Activated T-helper 1 cell treated with anti-CD3 and anti-CD28 coated beads, Interleukin-2, amount 50 U/mL, for 16 hours (primary cell): Measurements from ENCODE around the gene ARHGEF1.
"Not testable (repeated sequence)": the region's sequence is repeated elsewhere in the genome, so short reads cannot be mapped to it uniquely, and the experiment has no call there.

ENCODE experiments used
- DNase-seq, 2 donors: peaks; one replicate each; pipeline ENCODE4 v3.0.0-alpha.2; 2020; ENCODE audit warnings: low read depth in 1 of 2, low spot score in 1 of 2

ARHGEF1 gene

DNA sequence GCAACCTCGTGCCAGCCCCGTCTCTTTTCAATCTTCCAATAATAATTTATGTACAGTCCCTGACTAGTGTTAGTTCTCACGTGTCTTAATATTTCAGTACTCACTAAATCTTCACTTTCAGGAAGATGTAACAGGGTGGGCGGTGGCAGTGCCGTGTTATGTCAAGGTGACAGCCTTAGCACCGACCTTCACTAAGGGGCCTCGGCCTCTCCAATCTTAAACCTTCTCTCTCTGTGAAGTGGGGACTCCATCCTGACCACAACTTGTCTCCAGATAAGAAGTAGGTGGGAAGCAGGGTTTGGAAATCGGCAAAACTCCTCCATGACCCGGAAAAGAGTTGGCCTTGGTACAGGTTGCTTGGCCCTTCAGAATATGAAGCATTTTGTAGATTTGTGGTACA lies 21.1 kb upstream of the ARHGEF1 start:
- DNase-seq: no peak

DNA sequence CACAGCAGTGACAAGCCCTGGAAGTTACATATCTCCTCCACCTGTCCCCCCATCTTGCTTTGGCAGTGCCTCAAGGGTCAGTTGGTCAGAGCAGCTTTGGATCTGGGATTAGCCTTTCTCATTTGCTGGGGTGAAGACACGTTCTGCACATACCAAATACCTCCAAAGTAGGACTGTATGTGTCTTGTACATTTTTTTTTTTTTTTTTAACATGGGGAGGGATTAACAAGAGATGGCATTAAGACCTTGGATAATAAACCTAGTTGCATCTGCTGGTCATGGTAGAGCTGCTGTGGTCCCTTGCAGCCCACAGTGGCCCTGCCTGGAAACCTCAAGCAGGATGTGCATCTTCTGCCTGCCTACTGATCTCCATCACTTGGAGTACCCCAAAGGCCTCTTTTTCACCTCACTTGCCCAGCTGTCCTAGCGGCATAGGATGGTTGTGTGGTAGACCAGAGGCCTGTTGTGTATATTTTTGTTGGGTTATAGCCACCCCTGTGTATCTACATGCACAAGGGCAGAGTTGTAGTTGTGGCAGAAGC lies 20.5 kb upstream of the ARHGEF1 start:
- no peak for DNase-seq

DNA sequence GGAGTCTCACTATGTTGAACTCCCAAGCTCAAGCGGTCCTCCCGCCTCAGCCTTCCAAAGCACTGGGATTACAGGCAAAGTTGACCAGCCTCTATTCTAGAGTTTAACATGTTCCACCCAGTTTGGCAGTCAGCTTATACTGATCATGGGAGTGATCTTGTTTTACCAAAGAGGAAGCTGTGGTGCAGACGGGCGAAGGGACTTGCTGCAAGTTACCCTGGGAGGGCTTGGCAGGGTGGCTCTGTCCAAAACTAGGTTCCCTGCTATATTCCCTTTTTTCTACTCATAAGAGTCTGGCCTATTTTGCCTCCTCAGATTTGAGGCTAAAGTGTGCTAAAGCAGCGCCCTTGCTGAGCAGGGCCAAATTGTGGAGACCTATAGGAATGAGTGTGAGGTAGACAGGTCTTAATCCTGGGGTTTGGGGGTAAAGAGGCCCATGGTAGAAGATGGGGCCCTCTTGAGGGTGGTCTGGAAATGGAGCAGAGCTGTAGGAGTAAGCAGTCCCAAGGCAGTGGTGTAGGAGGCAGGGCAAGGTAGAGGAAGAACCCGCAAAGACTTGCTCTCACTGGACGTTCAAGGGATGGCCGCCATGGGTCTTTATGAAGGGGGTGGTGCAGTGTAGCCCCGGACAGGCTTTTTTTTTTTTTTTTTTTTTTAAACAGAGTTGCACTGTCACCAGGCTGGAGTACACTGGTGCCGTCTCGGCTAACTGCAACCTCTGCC lies 19.6 kb upstream of the ARHGEF1 start:
- no peak for DNase-seq

DNA sequence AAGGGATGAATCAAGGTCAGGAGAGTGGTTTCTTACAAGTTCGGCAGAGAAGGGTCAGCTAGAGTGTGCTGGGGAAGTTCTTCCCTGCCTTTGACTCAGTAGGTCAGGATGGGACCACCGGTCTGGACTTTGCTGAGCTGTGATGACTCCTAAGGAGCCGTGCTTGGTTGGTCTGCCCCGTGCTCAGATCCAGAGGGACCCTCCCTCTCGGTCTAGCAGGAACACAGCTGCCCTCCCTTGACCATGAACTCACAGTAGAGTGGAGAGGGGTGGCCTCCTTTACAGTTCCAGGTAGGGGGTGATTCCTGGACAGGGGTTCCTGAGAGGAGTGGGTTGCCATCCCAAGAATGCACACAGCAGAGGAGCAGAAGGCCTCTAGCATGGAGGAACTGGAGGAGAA lies 18.6 kb upstream of the ARHGEF1 start:
- DNase-seq: no peak

DNA sequence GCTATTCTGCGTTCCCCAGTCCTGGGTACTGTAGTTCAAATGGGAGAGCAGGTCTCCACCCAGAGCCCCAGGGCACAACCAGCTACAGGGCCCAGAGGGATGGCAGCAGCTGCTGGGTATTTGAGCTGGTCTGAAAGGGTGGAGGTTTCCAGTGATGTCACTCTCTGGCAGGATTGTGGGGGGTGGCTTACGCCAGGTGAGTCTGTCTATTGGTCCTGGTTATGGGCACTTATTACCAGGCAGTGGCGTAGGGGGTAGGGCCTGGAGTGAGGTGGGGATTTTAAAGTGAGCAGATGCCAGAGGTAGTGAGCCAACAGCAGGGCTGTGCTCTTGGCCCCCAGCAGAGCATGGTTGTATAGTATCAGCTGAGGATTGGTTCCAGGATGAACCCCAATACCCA lies 16.7 kb upstream of the ARHGEF1 start:
- no peak for DNase-seq

DNA sequence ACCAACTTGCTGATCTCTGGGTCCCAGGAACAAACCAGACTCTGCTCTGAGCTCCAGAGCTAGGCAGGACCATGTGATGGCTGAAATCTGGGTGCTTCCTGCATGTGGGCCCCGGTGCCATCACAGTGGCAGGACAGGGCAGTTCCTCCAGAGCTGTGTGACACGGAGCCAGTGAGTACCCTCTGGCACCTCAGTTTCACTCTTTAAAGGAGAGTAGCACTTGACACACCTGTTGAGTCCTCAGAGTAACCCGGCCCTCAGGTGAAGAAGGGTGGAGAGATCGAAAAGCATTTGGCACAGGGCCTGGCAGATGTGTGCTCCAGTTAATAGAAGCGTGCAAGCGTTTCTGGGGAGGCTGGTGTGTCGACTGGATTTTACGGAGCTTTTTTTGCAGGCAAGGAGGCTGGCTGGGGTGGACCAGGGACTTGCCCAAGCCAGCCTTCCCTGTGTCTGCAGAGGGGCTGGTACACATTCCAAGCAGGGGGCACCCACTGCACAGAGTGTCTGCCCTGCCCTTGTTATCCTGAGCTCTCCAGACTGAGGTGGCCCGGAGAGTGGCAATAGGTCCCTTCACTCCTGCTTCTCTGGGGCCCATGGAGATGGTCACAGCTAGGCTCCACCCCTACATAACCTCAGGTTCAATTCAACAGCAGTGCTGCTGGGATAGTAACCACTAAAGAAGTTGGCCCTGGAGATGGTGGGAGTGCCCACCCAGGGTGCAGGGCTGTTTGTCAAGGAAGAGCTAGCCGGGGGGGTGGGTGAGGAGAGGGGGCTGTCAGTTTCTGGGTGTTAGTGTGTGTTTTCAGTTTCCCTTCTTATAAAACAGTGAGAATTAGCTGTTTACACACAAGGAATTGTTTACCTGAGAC lies 14.6 kb upstream of the ARHGEF1 start:
- no peak for DNase-seq

DNA sequence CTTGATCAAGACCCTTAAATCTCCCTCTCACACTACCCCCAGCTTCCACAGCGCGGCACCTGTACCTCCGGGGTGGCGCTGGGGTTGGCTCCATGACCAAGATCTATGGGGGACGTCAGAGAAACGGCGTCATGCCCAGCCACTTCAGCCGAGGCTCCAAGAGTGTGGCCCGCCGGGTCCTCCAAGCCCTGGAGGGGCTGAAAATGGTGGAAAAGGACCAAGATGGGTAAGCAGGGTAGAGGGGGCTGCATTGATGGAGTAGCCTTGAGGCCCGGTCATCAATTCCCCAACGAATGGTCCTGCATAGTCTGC lies 14.0 kb upstream of the ARHGEF1 start:
- no peak for DNase-seq

DNA sequence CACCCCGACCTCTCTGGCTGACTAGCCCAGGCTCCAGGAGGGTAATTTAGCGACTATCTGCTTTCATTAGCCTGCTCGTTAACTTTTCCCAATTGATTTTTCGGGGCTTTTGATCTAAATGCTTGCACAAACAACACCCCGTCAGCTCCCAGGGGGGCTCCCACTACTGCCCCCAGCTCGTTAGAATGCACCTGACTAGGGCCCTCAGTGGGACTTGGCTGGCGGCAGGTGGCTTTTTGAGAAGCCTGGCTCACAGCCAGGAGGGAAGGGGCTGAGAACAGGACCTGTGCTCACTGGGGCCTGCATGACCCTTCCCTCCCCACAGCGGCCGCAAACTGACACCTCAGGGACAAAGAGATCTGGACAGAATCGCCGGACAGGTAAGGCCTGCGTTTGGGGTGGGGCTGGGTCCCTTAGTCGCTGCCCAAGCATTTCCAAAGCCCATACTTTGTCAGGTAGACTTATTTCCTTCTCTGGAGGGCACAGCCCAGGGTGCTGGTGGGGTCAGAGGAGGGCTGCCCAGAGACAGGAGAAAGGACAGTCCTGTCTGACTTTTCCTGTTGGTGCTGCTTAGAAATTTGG lies 13.5 kb upstream of the ARHGEF1 start:
- no peak for DNase-seq

DNA sequence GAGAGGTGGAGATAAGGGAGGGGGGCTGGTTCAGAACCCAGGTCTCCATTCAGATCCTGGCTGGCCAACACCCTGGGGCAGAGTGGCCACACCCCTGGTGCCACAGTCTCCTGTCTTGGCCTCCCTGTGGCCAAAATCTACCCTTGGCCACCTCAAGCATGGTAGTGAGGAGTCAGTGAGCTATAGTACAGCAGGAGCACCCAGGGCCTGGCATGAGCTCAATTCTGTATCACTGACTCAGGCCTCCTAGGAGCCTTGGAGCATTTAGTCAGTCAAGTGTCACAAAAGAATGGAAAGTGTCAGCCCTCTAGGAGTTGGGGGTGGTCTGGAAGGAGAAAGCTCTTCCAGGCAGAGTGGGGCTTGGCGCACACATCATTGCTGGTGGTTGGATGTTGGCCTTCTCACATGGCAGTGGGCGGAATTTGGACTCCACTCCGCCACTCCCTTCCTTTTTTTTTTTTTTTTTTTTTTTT lies 12.5 kb upstream of the ARHGEF1 start:
- no peak for DNase-seq

DNA sequence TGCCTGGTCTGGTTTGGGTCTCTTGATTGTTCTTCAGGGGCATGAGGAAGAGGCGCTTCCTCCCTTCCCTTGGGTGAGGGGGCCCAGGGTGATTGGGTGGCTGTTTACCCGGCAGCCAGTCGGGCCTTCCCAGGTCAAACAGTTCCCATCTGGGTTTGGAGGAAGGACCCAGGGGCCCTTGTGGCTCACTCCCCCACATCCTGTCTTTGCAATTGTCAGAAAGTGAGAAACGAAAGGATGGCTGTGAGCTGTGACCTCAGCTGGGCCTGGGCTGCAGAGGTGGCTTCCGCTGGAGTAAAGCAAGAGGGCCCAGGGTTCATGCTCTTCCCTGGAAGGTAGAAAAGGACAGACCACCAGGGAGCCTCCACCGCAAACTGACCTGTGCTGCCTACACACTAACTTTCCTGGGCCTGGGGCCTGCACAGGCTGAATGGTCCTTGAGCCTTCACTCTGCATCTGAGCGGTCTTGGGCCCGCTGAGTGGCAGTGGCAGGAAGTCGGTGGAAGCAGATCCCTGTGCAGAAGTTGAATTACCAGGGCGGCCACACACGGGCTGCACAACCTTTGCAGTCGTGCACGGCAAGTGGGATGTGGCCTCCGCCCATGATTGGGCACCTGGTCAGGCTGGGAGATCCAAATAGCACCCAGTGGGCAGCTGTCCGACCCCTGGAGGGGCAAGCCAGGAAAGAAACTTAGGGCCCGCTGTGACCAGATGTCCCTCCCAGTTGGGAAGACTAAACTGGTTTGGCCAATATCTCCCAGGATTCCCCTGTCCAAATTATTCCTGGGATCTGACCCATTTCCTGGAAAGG lies 11.2 kb upstream of the ARHGEF1 start:
- DNase-seq: peak; percentile 33 to 44

DNA sequence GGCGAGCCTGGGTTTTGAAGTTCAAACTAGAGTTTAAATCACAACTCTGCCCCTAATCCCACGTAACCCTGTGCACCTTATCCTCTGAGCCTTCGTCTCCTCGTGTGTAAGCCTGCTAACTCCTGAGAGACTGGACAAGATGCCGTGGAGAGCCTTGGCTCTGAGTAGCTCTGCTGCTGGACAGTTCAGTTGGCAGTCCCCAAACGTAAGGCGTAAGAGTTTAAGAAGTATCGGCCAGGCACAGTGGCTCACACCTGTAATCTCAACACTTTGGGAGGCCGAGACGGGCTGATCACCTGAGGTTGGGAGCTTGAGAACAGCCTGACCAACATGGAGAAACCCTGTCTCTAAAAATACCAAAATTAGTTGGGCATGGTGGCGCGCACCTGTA lies 10.6 kb upstream of the ARHGEF1 start:
- no peak for DNase-seq

DNA sequence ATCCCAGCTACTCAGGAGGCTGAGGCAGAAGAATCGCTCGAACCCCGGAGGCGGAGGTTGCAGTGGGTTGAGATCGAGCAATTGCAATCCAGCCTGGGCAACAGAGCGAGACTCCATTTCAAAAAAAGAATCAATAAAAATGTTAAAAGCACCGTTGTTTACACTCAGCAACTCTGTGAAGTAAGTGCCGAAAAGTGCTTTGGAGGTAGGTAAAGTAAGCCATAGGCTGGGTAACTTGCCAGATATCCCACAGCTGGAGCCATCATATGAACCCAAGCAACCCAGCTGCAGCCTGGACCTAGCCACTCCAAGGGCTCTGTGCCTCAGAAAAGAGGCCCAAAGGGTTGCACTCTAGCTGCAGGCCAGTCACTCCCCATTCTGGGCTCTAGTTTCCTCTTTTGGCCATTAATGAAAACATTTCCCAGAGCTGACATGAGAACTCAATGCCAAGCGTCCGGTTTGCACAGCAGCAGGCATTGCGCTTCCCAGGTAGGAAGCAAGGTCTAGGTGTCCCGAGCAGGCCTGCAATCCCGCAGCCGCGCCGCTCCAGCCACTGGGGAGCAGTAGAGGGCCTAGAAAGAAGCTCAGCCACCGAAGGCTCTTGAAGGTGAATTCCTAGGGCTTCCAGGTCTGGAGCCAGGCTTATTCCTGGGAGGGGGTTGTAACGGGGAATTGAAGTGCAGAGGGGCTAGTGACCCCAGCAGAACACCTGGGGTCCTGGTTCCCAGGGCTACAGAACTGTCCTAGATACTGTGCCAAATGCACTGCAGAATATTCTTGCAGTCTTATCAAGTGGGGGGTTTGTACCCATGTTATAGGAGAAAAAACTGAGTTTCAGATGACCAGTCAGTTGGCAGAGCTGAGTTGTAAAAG lies 10.0 kb upstream of the ARHGEF1 start:
- DNase-seq: peak; percentile 43 to 49

DNA sequence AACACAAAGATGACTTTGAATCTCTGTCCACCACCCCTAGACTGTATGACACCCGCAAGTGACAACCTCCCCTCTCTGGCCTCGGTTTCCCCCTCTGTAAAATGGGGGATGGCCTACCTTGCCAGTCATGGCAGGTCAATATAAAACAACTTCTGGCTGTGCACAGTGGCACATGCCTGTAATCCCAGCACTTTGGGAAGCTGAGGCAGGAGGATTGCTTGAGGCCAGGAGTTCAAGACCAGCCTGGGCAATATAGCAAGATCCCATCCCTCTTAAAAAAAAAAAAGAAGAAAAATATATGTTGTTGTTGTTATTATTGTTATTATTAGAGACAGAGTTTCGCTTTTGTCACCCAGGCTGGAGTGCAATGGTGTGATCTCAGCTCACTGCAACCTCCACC lies 7.0 kb upstream of the ARHGEF1 start:
- DNase-seq: not testable (repeated sequence)

DNA sequence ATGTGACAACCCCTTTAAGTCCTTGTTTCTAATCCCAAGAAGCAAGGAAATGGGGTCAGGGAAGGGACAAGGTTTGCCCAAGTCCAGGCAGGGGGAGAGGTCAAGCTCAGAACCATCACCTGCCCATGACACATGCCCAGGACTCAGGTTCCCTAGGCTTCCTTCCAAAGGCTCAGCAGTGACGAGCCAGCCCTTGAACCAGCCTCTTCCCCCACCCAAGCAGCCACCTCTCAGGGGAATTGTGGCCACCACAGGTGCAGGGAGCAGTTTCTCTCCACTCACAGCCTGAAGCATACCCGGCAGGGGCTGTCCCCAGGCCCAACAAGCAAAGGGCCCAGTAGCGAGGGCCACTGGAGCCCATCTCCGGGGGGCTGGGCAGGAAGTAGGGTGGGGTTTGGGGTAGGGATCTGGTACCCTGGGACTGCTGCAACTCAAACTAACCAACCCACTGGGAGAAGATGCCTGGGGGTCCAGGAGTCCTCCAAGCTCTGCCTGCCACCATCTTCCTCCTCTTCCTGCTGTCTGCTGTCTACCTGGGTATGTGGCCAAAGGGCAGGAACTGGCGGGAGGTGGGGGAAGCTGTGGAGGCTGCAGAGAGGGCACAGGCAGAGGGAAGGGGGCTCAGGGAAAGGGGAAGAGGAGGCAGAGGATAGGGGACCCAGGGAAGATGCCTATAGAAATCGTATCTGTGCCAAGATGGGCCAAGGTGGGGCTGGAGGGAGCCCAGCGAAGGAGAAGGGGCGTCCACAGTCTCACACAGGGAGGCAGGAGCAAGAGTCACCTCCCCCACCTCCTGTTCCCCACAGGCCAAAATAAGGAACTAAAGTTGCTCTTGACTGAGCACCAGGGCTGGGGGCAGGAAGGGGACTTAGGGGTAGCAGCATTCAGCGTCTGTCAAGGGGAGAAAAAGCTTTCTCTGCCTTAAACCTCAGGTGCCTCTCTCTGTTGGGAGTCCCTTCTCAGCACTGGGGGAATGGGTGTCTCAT lies 5.8 kb upstream of the ARHGEF1 start, which contains the start of gene CD79A:
Gene CD79A (plus strand): TSS at position 433 of the 986 bp plus-strand sequence. CDS start 26 bp downstream, at position 459.
- DNase-seq: no peak

DNA sequence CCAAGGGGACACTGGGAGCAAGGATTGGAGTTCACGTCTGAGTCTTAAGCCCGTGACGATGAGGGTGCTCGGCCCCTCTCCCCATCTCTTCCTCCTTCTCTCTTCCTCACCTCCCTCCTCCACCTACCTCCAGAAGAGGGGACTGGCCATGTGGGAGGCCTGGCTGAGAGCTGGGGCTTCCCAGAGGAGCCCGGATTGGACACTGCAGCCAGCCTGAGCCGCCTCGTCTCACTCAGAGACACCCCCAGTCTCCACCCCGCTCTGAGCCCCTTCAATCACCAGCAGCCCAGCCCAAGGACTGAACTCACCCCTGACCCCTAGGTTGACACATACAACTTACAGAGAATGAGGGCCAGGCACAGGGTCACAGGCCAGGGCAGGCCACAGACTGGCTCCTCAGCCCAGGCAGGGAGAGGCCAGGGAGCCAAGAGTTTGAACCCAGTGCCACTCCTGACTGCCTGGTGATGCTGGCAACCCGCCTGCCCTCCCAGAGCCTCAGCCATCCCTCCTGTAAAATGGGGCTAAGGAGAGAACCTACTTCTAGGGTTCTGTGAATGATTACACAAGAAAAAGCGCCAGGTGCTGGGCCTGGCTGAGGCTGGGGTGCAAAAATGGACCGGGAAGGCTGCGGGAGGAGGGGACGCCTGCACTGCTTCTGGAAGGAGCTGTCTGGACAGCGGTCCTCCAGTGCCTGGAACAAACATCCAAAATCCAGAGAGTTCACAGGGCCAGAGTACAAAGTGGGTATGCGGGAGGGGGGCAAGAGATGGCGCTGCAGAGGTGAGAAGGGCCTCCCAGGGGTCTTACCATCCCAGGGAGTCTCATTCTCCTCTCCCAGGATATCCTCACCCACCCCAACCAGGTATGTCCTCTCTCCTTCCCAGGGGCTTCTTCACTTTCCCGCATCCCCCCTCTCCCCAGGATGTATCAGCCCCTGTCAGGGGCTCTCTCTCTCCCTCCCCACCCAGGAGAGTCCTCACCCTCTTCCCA lies 4.8 kb upstream of the ARHGEF1 start:
- no peak for DNase-seq

DNA sequence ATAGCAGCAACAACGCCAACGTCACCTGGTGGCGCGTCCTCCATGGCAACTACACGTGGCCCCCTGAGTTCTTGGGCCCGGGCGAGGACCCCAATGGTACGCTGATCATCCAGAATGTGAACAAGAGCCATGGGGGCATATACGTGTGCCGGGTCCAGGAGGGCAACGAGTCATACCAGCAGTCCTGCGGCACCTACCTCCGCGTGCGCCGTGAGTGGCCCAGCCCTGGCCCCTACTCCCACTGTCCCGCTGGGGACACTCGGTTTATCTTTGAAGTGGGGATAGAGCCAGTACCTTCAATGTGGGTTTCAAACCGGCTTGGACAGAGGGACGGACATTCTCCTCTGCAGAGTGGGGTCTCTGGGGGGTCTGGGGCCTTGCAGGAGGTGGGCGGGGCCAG lies 3.9 kb upstream of the ARHGEF1 start:
- DNase-seq: no peak

DNA sequence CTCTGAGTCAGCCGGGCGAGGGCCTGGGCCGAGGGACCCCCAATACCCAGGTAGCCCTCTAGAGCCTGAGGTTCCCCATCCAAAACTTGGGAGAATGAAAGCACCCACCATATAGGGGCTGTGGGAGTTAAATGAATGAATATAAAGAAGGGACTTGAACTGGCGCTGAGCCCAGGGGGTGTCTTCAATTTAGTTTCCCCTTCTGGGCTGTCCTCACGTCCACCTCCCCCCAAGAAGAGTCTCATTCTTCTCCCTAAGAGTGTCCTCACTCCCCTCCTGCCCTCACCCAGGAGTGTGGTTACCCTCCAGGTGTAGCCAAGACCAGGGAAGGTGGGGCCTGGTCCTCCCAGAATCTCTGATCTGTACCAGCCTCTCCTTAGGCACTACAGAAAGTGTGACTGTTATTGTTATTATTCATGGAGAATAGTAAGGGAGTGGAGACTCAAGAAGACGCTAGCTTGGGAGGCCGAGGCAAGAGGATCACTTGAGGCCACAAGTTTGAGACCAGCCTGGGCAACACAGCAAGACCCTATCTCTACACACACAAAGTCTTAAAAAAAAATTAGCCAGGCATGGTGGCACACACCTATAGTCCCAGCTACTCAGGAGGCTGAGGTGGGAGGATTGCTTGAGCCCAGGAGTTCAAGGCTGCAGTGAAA lies 3.2 kb upstream of the ARHGEF1 start:
- DNase-seq: no peak
